Fibroblast of villous mesenchyme (primary cell): ENCODE measurements around the gene RAD52. TPM values are rescaled to one million over a fixed set of nuclear protein-coding genes. Genes with fewer than 3 reads are reported as not detected.

Experiments used
- DNase-seq: peaks from one replicate; pipeline ENCODE4 v3.0.0-alpha.2; 2010; ENCODE audit warnings: low read depth
- H3K4me3 ChIP-seq: 2 replicates; pipeline ENCODE4 v1.5.1; 2011; ENCODE audit warnings: low read depth, mild to moderate bottlenecking, low read length
- total RNA-seq: library from RNA; depleted of rRNA; stranded (reverse); fragments of >200 nt; gene quantifications from 2 replicates; pipeline ENCODE4 v1.2.3, GENCODE V29; 2012
- TF ChIP-seq, protein P1 (sequence below): IDR thresholded peaks from 2 replicates; pipeline ENCODE4 v1.5.1; 2012; ENCODE audit warnings: low read depth, mild to moderate bottlenecking, low read length; ENCODE audit not compliant: insufficient read depth

The RAD52 gene
- total RNA-seq, 1 donor: 15.1 TPM

- TF ChIP-seq, protein P1, sequence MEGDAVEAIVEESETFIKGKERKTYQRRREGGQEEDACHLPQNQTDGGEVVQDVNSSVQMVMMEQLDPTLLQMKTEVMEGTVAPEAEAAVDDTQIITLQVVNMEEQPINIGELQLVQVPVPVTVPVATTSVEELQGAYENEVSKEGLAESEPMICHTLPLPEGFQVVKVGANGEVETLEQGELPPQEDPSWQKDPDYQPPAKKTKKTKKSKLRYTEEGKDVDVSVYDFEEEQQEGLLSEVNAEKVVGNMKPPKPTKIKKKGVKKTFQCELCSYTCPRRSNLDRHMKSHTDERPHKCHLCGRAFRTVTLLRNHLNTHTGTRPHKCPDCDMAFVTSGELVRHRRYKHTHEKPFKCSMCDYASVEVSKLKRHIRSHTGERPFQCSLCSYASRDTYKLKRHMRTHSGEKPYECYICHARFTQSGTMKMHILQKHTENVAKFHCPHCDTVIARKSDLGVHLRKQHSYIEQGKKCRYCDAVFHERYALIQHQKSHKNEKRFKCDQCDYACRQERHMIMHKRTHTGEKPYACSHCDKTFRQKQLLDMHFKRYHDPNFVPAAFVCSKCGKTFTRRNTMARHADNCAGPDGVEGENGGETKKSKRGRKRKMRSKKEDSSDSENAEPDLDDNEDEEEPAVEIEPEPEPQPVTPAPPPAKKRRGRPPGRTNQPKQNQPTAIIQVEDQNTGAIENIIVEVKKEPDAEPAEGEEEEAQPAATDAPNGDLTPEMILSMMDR: no peak
- no peak overlapping the region for H3K4me3 ChIP-seq
- no peak for DNase-seq
These were observed 29.9 kb upstream of the RAD52 start for GRCh38 chr12:979349-979748.

DNA sequence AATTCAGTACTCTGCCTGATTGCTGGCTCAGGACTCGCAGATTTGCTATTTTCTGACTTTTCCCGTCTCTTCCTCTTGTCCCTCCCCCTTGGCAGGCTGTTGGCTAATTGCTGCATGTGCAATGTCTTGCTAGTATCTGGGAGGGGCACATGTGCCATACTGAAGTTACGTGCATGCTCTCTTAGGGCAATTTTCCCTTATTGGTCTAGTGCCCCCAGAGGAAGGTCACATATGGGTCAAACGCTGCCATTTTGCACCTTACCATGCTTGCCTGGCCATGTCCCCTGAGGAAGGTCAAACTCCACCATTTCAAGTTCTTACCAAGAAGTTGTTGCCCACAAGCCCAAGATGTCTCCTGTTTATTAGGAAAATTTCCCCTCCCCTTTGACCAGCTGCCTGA is 27.7 kb upstream of the RAD52 start:
- H3K4me3 ChIP-seq: no peak overlapping the region
- TF ChIP-seq, protein P1: no peak
- no peak for DNase-seq

GRCh38 chr12:976644-977043 is 27.1 kb upstream of the RAD52 start:
- no peak for DNase-seq
- TF ChIP-seq, protein P1: no peak
- H3K4me3 ChIP-seq: no peak overlapping the region

GRCh38 chr12:974271-974862 is 24.9 kb upstream of the RAD52 start:
- DNase-seq: no peak
- H3K4me3 ChIP-seq: no peak overlapping the region

GRCh38 chr12:971991-972390 is 22.5 kb upstream of the RAD52 start:
- TF ChIP-seq, protein P1: no peak
- no peak for DNase-seq
- no peak overlapping the region for H3K4me3 ChIP-seq

More at GRCh38 chr12:974271-974862, 24.9 kb upstream of the RAD52 start:
- TF ChIP-seq, protein P1: no peak

GRCh38 chr12:969821-970220 is 20.3 kb upstream of the RAD52 start:
- no peak overlapping the region for H3K4me3 ChIP-seq
- DNase-seq: no peak
- TF ChIP-seq, protein P1: no peak

GRCh38 chr12:968545-968944 is 19.1 kb upstream of the RAD52 start:
- no peak for DNase-seq
- TF ChIP-seq, protein P1: no peak
- H3K4me3 ChIP-seq: no peak overlapping the region
